CD4-positive, alpha-beta T cell treated with Interleukin-15 for 4 hours (primary cell): ENCODE data around the gene RANBP6.

Experiments used
- DNase-seq: peaks from one replicate; pipeline ENCODE4 v3.0.0-alpha.2; 2020; ENCODE audit warnings: low spot score

Gene RANBP6

DNA sequence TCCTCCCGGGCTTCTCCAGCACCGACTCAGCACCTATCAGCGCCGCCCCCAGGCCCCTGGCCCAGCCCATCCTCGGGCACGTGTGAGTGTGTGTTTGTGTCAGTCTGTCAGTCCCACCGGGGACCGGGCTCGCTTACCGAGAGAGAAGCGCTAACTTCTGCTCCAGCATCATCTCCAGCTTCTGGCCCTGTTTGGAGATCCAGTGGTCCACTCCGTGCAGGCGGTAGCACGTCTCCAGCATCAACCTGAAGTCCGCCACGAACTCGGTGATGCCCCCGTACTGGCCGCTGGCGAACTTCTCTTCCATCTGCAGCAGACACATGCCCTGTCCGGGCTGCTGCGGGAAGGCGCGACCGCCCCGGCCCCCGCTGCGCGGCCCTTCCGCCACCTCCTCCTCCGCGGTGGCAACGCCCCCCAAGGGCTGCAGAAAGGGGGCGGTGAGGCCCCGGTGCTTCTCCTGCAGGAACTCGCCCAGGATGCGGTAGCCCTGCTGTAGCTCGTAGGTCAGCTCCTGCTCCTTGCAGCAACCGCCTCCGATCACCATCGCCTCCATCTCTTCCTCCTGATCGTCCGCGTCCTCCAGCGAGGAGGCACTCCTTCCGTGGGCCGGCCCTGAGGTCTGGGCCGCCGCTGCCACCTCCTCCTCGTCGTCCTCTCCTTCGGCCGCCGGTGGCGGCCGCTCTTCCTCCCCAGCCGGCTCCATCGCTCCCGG, 8.2 kb downstream of the RANBP6 start:
- peak; percentile 93 for DNase-seq

GRCh38 chr9:6006749-6007057, 8.7 kb downstream of the RANBP6 start:
- DNase-seq, result no peak

DNA sequence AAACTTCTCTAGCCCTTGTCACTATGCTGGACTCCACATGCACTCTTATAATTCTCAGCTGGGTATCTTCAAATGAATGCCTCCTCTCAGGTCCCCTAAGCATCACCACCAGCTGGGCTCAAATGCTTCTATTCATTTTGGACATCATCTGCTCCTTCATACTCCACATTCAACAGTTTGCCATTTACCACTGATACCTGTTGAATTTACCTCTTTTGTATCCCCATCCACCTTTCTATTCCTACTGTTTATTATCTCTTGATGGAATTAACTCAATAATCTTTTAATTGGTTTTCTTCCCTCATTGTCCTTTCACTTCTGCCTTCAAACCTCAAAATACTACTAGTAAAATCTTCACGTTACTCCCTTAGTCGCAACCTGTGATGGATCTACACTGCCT, 14.5 kb downstream of the RANBP6 start:
- DNase-seq, result no peak

GRCh38 chr9:5999443-6000101, 15.9 kb downstream of the RANBP6 start:
- no peak for DNase-seq

DNA sequence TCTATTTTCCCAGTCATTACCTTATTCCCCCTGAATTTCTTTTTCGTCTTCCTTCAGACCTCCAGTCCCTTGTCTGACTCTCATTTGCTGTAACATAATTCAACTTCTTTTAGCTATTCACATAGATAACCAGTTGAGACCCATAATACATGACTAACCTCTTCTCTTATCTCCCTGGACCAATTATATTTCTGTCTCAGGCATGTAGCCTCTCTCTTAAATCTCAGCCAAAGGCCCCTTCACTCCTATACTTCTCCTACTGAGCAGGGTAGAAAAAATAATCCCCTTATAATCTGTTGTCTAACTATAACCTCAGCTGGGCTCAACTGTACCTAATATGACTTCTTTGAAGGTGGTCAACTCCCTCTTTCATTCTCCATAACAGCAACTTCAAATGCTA, 20.9 kb downstream of the RANBP6 start:
- no peak for DNase-seq

GRCh38 chr9:5988265-5988664, 27.2 kb downstream of the RANBP6 start:
- no peak for DNase-seq

DNA sequence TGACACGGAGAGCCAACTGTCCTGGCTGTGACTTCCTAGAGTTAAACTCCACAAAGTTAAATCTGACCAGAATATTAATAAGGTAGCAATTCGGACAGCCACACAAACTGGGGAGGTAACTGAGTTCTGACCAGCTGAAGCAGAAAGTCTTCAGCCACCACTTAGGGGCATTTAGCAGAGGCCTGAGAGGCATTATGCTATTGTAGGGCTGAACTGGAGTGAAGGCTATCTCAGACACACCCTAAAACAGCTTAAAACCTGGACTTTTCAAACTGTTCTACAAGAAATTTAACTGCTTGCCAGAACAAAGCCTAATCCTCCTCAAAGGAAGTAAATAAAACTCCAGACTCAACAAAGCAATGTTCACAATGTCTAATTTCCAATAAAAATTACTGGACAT, 32.4 kb downstream of the RANBP6 start:
- DNase-seq, result no peak

DNA sequence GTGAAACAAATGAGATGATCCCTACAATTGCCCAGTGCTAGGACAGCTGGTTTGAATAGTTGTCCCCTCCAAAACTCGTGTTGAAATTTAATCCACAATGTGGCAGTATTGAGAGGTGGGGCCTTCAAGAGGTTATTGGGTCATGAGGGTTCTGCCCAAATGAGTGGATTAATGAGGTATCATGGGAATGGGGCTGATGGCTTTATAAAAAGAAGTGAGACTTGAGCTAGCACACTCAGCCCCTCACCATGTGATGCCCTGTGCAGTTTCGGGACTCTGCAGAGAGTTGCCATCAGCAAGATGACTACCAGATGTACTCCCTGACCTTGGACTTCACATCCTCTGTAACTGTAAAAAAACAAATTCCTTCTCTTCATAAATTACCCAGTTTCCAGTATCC, 33.1 kb downstream of the RANBP6 start:
- DNase-seq, result no peak

DNA sequence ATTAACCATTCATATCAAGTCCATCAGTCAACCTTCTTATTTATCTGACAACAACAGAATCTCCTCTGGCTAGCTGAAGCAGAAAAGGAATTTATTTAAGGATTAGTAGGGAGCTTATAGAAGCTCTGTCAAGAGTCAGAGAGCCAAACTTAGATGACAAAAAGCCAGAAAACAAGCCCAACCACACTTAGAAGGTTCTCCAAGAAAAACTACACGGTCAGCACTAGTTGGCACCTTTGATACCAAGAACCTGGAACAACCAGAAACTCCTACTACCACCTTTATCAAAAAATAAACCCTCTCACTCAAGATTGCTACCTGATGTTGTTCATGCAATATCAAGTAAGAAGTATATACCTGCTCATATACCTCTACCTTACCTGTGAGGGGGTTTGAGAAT, 36.9 kb downstream of the RANBP6 start:
- DNase-seq, result no peak

DNA sequence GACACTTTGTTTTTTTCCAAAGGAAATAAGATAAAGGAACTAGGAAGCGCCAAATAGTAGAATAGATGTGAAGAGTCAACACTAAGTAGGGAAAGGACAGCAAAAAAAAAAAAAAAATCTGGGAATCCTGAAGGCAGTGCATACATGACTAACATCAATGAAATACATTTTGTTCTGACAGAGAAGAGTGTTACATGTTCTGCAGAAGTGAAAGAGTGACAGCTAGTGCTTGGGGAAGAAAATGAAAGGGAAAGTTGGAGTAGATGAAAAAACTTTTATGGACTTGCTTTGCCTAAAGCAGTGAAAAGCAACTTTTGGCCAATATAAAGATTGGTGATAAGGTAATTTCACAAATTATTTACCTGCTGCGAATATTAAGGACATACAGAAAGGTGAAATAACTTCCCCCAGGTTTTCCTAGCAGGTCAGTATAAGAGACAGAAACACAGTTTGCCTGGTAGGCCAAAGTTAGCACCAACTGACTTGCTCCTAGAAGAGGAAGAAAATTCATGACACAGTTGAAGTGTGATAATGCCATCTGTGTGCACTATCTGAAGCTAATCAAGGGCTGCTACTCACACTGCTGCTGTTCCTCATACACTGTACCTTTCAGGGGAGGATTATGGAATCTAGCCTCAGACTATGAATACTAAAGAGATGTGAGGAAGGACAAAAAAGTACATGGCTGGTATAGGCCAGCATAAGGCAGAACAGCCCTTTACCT, 38.6 kb downstream of the RANBP6 start:
- no peak for DNase-seq

GRCh38 chr9:5971740-5972139, 43.7 kb downstream of the RANBP6 start:
- DNase-seq, result no peak
